Right hindlimb (tissue), 1 donor: ENCODE data around the gene TRMT1.
A peak's percentile ranks its signal among the peaks of the same experiment; 100 is the strongest.

ENCODE experiments used
- DNase-seq: peaks from one replicate; pipeline ENCODE4 v3.0.0-alpha.2; 2018

Gene TRMT1

DNA sequence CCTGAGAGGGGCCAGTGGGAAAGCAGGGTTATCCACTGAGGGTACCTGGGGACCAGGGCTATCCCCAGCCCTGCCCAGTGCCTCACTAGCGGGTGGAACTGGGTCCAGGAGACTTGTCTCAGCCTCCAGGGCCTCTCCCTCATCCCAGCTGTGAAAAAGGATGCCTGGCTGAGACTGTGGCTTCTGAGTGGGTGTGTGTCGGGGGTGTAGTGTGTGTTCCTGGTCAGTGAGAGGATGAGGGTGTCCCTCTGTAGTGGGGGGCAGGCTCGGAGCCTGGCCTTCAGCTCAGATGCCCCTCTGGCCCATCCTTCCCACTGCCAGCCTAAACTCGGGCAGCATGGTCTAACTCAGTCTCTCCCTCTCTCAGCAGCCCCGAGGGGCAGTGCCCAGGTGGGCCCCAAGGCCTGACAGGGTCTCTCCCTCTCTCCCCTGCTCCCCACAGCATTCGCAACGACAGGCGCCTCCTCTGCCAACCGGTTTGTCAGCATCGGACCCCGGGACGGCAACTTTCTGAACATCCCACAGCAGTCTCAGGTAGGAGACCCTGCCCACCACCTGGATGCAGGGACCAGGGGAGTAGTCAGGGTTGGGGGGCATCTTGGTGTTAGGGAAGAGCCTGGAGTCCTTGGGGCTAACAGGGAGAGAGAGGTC is 26.6 kb downstream of the TRMT1 start:
- DNase-seq = no peak

GRCh38 chr19:13089139-13089856 is 27.2 kb downstream of the TRMT1 start:
- DNase-seq = no peak

DNA sequence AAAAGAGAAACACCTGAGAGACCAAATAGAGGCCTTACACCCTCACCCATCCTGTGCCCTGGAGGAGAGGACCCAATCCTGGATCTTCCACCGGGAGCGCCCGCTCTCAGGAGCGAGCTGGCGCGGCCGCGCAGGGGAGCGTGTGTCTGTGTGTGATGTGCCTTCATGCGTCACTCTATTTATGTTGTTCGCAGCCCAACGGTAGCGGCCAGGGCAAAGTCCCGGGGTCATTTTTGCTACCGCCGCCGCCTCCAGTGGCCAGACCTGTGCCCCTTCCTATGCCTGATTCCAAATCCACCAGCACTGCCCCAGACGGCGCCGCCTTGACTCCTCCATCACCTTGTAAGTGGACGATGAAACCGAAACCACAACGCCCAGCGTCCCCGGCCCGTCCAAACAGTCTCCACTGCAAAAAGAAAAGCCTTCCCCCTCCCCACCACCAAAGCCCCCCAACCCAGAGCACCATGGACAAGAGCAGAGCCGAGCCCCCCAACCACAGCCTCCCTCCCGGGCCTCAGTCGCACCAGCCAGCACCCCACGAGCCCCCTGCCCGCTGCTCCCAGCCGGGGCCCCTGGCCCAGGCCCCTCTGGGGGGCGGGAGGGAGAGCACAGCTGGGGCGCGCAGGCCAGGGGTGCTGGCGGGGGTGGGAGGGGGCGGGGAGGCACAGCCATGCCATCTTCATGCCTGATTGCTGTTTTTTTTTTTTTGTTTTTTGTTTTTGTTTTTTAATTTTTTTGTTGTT is 28.6 kb downstream of the TRMT1 start:
- no peak for DNase-seq

- no peak for DNase-seq
These were observed 29.2 kb downstream of the TRMT1 start for GRCh38 chr19:13087295-13087694.

GRCh38 chr19:13086341-13086740 is 30.2 kb downstream of the TRMT1 start:
- no peak for DNase-seq

DNA sequence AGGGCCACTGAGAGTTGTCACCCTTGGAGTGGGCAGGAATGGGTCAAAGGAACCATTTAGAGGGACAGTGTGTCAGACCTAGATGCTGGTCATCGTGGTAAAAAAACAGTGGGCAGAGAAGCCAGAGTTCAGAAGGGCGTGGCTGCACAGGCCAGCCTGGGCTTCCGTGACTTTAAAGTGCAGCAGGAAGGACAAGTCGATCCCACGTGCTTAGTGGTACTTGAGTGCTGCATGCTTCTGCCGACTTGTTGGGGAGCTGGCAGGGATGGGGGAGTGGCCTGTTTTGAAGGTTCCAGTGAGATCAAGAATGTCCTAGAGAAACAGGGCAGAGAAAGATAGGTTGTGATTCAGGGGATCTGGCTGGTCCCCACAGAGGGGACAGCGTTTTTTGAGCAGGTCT is 30.9 kb downstream of the TRMT1 start:
- no peak for DNase-seq

GRCh38 chr19:13083627-13084026 is 32.9 kb downstream of the TRMT1 start:
- no peak for DNase-seq

- no peak for DNase-seq
These were observed 33.5 kb downstream of the TRMT1 start for GRCh38 chr19:13083008-13083404.

- no peak for DNase-seq
These were observed 34.1 kb downstream of the TRMT1 start for GRCh38 chr19:13082192-13083007.

DNA sequence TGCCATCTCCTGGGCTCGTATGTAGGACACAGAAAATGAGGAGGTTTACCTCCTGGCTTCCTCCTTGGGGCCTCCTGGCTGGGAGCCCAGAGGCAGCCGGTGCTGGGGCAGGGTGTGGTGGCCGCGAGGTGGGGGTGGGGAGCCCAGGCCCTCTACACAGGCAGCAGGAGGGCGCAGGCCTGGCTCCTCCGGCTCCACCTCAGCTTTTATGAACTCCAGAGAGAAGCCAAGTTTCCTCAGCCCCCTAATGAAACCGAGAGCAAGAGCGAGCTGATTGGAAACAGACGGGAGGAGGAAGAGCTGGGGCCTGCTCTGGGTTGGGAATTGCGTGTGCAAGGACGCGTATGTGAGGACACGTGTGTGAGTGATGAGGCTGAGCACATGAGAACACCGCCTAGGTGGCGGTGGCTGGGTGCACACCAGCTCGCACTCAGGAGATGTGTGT is 37.0 kb downstream of the TRMT1 start:
- DNase-seq = peak; percentile 88

DNA sequence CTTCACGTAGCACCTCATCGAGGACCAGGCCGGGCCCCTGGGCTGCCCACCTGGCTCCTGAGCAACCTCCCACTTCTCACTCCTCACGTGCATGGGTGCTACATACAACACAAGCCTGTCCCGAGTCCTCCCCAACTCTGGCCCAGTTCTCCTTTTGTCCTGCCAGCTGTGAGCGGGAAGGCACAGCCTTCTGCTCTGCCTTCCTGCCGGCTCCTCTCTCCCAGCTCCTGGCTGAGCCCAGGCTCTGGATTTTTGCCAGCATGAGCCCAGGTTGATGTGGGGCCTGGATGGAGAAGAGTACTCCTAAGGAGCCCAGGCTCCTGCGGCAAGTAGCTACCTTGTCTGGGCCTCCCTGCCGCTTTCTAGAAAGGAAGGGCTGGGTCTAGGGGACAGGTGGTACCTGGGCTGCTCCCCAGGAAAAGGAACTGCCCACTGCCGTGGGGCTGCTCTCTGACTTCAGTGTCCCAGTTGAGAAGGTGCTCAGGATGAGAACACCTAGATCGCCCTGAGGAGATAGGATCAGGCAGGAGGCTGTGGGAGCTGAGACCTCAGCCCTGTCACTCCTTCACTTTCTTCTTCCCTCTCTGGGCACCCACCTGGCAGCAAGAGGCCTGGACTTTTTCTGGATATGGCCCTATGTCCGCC is 37.5 kb downstream of the TRMT1 start:
- no peak for DNase-seq

DNA sequence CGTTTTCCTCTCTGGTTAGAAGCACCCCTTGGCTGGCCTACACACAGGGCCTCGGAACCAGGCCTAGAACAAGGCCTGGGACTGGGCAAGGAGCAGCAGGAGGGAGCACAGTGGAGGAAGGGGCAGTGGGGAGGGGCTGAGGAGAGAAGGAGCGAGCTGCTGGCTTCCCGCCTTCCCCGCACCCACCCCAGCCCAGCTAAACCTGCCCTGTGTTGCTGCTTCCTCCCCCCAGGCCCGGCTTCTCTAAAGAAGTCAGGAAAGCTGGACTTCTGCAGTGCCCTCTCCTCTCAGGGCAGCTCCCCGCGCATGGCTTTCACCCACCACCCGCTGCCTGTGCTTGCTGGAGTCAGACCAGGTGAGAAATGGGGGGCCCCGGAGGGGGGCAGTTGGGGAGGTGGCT is 38.2 kb downstream of the TRMT1 start:
- DNase-seq = no peak

- DNase-seq = peak; percentile 76
These were observed 39.3 kb downstream of the TRMT1 start for GRCh38 chr19:13077240-13077639.

- no peak for DNase-seq
These were observed 39.8 kb downstream of the TRMT1 start for GRCh38 chr19:13076787-13077186.

GRCh38 chr19:13076320-13076719 is 40.2 kb downstream of the TRMT1 start:
- no peak for DNase-seq

DNA sequence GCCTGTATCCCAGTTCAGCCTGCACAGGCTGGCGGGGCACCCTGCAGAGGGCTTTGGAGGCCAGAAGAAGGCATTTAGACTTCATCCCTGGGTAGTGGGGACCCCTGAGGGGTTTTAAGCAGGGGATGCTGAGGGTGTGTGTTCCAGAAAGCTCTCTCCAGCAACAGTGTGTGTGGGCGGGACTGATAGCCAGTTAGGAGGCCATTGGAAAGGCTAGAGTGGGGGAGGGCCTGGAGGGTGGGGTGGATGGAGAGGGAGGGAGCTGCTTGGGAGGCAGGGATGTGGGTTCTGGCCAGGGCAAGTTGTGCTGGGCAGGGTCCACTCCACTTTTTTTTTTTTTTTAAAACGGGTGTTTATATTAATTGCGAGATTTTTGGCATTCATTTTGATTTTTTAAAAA is 42.2 kb downstream of the TRMT1 start:
- no peak for DNase-seq

DNA sequence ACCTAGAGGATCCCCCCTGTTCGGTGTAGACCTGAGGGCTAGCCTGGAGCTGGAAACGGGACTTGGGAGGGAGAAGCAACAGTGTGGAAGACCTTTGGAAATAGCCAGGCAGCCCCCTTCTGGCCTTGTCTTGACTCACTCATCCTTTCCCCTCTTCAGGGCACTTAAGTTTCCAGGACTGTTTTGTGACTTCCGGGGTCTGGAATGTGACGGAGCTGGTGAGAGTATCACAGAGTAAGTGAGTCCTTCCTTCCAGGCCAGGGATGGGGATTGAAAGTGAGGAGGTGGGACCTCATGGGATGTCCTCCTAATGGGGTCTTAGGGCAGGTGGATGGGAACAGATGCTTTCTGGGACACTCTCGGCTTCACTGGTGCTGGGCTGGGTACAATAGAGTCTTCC is 43.3 kb downstream of the TRMT1 start:
- no peak for DNase-seq

DNA sequence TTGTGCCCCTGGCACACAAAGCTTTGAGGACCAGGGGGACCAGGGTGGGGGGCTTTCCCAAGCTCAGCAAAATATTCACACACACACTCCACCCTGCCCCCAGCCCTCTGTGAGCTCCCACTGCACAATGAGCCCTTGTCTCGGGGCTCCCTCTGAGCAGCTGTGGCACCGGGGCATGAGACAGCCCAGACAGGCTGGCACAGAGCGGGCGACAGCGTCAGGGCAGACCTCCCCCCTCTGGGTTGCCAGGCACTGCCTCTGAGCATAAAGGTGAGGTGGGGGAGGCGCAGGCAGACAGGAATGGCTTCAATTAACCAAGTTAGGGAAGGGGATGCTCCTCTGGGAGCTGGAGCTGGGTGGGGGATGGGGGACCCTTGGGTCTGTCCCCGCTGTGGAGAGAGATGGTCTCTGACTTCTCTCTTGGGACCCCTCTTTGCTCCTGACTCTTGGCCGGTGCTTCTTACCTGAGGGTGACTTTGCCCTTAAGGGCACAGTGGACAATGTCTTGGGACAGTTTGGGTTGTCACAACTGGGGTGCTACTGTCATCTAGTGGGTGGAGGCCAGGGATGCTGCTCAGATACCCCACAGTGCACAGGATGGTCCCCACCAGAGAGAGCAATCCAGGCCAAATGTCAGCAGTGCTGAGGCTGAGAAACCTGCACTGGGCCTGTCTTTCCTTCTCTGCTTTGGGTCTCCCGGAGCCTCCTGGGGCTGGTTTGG is 44.2 kb downstream of the TRMT1 start:
- no peak for DNase-seq

DNA sequence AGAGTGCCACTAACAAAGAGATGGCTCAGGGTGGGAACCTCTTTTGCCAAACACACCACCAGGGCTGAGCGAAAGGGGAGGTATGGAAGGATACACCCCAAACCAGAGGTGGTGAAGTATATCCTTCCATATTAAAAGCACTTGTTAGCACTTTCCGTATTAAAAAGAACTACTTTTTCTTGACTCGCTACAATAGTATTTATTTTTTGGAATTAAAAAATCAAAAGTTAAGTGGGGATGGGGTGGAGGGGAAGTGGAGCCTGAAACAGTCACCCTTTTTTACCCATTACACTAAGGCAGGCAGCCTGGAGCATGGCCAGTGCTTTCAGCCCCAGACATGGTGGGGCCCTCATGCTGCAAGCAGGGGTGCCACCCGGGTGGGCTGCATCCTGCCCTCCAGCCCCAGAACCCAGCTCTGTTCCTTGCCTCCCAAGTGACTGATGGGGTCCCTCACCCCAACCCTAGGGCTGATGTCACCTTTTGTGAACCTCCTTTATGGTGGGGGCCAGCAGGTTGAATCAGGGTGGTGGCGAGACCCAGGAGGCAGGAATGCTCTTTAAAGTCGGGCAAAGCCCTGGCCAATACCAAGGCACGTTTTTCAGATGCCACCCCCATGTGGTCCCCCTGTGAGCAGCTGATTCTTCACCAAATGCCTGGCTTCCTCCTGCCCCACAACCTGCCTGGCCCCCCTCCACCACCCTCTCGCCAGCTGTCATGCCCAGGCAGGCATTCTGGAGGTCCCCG is 44.9 kb downstream of the TRMT1 start:
- no peak for DNase-seq

DNA sequence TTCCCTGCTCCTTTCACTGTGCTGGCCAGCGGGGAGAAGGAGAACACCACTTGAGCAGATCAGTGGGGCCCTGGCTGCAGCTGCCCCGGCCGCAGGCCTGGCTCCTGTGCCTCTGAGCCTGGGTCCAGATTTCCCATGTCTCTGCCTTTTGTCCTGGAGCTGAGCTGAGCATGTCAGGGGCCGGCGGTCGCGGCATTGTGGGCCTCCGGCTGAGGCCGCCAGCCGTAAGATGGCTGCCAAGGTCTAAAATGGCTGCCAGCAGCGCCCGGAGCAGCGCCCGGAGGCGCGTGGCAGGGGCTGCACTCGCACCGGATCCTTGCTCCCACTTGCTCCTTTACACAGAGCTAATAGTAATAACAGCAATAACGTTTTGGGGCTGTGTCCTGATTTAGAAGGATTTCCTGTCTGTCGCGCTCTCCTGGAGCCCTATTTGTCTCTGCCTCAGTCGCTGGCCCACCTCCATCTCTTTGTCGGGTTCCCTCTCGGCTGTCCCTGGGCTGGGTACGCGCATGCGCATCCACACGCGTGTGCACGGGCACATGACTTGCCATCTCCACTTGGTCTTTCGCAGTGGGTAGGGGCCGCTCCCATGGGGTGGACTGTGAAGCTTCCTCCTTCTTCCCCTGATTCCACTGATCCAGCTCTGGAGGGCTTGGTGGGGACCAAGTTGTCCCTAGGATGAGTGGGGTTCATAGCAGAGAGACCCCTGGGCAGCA is 46.0 kb downstream of the TRMT1 start:
- no peak for DNase-seq
